Activated T-helper 2 cell treated with anti-CD3 and anti-CD28 coated beads, Interferon-gamma antibody, Interleukin-2, Interleukin-4, amounts not matched to agents 10 μg/mL and 5 μg/mL and 100 μg/mL, durations not matched to agents 14 hours and 24 hours and 36 hours (primary cell): ENCODE measurements around the gene SLC22A13. TPM values are rescaled to one million over a fixed set of nuclear protein-coding genes. Genes with fewer than 3 reads are reported as not detected.
"Not testable (repeated sequence)": the region's sequence is repeated elsewhere in the genome, so short reads cannot be mapped to it uniquely, and the experiment has no call there.

ENCODE experiments used
- DNase-seq: peaks from one replicate; pipeline ENCODE4 v3.0.0; 2021; ENCODE audit warnings: low spot score
- H3K27ac Mint-ChIP-seq: one replicate; pipeline ENCODE4 v1.8.0; 2021; ENCODE audit warnings: mixed read lengths
- H3K27me3 Mint-ChIP-seq: one replicate; pipeline ENCODE4 v1.8.0; 2021; ENCODE audit warnings: low read depth, mixed read lengths
- H3K36me3 Mint-ChIP-seq: one replicate; pipeline ENCODE4 v1.8.0; 2021; ENCODE audit warnings: low read depth, mixed read lengths
- H3K4me1 Mint-ChIP-seq: one replicate; pipeline ENCODE4 v1.8.0; 2021; ENCODE audit warnings: low read depth, mixed read lengths
- H3K4me3 Mint-ChIP-seq: one replicate; pipeline ENCODE4 v1.8.0; 2021; ENCODE audit warnings: low read depth, mild to moderate bottlenecking, moderate library complexity, mixed read lengths
- H3K9me3 Mint-ChIP-seq: one replicate; pipeline ENCODE4 v1.8.0; 2021; ENCODE audit warnings: mixed read lengths
- intact Hi-C: fragments of 100-400 bp; cut with micrococcal nuclease; formaldehyde crosslinking; loops from one replicate; pipeline ENCODE4 v1.15.1; 2023
- total RNA-seq: library from RNA; stranded (reverse); gene quantifications from 2 replicates; pipeline ENCODE4 v1.2.3, GENCODE V29; 2022

Gene SLC22A13
- total RNA-seq, 1 donor from 2014 or later, result 0.78 TPM

DNA sequence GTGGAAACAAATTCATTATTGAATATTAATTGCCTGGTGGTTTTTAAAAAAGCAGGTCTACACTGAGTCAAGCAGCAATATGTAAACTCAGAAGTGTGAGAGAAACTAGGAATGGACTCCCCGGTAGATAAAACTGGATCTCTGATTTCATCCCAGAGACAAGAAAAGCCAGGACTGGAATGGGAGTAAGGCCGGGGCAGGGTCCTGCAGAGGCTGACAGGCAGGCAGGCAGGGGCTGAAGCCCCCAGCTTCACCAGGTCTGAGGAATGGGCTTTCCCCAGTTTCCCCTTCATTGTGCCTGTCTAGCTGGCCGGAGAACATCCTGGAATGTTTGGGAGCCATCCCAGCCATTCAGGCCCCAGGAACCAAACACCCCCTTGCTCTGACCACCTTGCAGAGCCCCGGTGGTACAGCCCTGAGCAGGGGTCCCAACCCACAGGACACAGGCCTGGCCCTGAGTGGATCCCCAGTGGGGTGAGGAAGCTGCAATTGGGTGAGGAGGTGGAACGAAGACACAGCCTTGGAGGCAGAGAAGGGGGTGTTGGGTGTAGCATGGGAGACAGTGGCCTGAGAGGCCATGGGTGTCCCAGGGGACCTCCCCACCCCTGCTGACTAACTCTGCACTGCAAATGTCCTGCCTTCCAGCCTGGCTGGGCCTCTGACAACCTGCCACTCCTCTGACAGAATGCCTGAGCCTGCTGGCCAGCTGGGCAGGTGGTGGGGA, 49.3 kb downstream of the SLC22A13 start:
- Mint-ChIP-seq H3K27ac (no peak overlapping the region), H3K4me1 (no peaks in the 10 kb centered on the region), H3K9me3 (no peaks in the 10 kb centered on the region), H3K4me3 (no peak overlapping the region), H3K27me3 (no peaks in the 10 kb centered on the region), H3K36me3 (no peaks in the 10 kb centered on the region)
- no peak for DNase-seq
- intact Hi-C loops, result no loop called here

DNA sequence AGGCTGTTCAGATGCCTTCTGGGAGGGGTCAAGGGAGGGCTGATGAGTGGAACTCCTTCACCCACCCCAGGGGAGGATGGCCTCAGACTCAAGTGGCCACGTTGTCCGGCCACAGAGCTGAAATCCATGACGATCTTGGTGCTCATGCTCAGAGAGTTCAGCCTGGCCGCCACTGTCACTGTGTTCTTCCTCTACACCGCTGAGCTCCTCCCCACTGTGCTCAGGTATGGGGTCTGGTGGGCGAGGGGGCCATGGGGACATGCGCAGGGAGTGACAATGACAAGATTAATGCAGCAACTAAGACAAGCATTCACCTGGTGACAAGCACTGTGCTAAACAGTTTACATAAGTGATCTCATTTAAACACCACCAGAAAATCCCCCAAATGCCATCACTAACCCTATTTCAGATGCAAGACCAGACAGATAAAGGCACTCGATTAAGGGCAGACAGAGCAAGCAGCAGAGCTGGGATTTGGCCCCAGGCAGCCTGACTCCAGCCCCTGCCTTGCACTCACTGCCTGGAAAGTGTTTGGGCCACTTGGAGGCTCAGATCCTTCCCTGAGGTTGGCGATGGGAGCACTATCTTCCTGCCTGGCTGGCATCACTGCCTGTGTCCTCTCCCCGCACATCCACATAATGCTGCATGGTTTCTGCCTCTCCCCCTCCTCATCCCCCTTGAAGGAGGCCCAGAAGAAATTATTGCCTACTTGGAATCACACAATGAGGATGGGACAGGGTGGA, 50.0 kb downstream of the SLC22A13 start:
- H3K4me3 Mint-ChIP-seq, result no peak overlapping the region
- H3K4me1 Mint-ChIP-seq, result no peaks in the 10 kb centered on the region
- no peak overlapping the region for H3K27ac Mint-ChIP-seq
- intact Hi-C loops, result no loop called here
- H3K9me3 Mint-ChIP-seq, result no peaks in the 10 kb centered on the region
- no peaks in the 10 kb centered on the region for H3K27me3 Mint-ChIP-seq
- H3K36me3 Mint-ChIP-seq, result no peaks in the 10 kb centered on the region
- DNase-seq, result no peak

DNA sequence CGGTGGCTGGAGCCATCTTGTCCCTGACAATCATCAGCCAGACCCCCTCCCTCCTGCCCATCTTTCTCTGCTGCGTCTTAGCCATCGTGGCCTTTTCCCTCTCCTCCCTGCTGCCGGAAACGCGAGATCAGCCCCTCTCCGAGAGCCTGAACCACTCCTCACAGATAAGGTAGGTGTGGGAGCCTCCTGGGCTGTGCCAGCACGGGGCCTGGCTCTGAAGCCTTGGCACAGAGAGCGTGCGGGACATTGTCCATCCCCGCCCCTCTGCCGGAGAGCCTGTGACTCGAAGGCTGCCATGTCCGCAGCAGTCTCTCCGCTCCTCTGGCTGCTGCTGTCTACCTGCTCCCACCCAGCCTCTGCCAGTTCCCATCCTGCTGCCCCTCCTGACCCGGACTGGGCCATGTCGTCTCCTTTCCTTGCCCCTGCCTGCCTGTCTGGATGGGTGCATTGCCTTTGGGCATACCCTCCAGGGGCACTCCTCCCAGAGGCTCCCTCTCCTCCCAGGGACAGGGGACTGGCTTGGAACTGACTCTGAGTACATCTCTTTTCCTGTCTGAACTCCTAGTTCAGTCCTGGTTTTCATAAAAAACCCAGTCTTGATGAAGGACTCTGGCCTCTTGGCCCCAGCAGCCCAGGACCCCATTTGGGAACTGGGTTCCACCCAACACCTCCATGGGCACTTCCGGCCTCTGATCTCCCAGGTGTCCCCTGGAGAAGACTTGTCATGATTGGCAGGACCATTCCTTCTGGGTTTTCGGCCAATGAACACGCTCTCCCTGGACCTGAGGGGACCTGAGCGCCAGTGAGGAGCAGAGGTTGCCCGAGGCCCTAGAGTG, 51.0 kb downstream of the SLC22A13 start:
- DNase-seq, result no peak
- Mint-ChIP-seq H3K27me3 (peaks cover 2% of the 10 kb centered on the region), H3K27ac (no peak overlapping the region), H3K4me1 (no peaks in the 10 kb centered on the region), H3K4me3 (no peak overlapping the region), H3K36me3 (no peaks in the 10 kb centered on the region), H3K9me3 (no peaks in the 10 kb centered on the region)
- intact Hi-C loops, result no loop called here

DNA sequence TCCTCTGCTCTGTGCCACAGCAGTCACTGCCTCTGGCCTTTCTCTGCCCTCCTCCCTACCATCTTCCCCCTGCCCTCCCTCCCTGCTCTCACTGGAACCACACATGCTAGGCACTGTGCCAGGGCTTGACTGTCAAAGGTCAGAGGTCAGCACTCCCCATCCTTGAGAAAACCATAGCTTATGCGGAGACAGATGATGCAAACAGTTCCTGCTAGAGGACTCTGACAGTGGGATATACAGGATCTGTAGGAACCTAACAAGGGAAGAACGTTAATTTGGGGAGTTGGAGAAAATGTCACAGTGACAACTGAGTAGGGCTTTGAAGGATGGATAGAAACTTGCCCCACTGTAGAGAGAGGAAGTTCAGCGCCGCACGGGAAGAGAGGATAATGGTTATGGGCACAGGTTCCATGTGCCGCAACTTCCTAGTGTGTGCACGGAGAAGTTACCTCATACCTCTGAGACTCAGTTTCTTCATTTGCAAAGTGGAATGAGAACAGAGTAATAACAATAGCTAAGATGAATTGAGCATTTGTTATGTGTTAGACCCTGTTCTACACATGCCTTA, 51.7 kb downstream of the SLC22A13 start:
- intact Hi-C loops, result no loop called here
- H3K27ac Mint-ChIP-seq, result no peak overlapping the region
- no peak overlapping the region for H3K4me3 Mint-ChIP-seq
- H3K4me1 Mint-ChIP-seq, result no peaks in the 10 kb centered on the region
- no peaks in the 10 kb centered on the region for H3K9me3 Mint-ChIP-seq
- peaks cover 2% of the 10 kb centered on the region for H3K27me3 Mint-ChIP-seq
- DNase-seq, result no peak
- no peaks in the 10 kb centered on the region for H3K36me3 Mint-ChIP-seq

DNA sequence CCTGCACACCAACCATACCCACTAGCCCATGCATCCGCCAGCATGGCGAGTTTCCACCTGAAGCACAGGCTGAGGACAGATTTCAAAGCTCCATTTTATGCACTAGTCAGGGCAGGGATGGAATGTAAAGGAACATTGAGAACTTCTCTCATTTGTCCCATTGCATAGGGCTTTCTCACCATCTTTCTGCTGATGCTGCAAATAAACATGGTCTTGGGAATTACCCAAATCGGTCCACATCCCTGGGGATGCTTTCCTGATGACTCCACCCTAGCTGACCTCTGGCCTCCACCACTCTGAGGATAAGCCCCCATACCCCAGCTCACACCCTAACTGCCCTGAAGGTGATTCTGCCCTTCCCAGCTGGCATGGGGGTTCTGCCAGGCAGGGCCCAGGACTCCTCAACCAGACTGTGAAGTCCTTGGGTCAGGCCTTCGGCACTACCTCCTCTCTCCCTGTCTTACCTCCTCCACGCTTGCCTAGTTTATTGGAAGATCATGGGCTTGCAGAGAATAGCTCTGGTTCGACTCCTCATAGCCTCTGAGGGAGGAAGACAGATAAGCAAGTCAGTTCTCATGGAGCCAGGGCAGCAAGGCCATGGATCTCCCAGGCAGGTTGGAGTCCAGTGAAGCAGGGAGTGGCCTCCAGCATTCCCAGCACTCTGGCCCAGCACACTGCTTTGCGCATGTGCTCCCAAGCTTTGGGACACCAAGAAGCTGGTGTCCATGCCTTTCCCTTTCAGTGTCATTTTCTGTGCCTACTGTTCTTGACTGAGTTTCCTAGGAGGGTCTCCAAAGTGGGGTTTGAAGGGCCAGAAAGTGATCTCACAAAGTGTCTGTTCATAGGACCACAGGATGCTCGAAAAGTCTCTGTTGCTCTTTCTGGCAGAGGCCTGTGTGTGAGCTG, 53.4 kb downstream of the SLC22A13 start:
- Mint-ChIP-seq H3K27me3 (peaks cover 5% of the 10 kb centered on the region), H3K4me3 (no peak overlapping the region), H3K36me3 (no peaks in the 10 kb centered on the region), H3K9me3 (no peaks in the 10 kb centered on the region), H3K27ac (no peak overlapping the region), H3K4me1 (no peaks in the 10 kb centered on the region)
- intact Hi-C loops, result no loop called here
- DNase-seq, result no peak

DNA sequence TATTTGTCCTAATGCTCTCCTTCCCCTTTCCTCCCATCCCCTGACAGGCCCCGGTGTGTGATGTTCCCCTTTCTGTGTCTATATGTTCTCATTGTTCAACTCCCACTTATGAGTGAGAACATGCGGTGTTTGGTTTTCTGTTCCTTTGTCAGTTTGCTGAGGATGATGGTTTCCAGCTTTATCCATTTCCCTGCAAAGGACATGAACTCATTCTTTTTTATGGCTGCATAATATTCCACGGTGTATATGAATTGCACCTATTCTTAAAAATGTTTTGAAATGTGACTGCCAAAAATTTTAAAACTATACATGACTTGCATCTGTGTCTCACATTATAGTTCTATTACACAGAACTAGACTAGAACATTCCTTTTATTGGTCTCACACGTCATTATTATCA, 55.0 kb downstream of the SLC22A13 start:
- H3K27me3 Mint-ChIP-seq, H3K9me3 Mint-ChIP-seq, intact Hi-C loops, DNase-seq, H3K4me1 Mint-ChIP-seq, H3K27ac Mint-ChIP-seq, H3K36me3 Mint-ChIP-seq, H3K4me3 Mint-ChIP-seq: not testable (repeated sequence)

DNA sequence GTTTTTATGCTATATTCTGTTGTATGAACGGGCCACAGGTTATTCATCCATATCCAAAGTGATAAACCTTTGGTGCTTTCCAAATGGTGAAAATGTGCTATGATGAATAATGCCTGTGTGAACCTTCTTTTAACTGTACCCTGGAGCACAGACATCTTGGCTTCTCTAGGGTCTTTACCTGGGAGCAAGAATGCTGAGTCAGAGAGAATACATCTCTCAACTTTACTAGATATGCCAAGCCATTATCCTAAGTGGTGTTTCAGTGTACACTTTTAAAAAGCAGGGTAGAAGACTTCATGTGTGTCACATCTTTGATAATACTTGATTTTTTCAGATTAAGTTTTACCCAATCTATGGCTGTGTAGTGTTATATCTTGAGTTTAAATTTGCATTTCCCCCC, 57.4 kb downstream of the SLC22A13 start:
- H3K9me3 Mint-ChIP-seq, result peaks cover 19% of the 10 kb centered on the region
- no peak overlapping the region for H3K27ac Mint-ChIP-seq
- H3K36me3 Mint-ChIP-seq, result no peaks in the 10 kb centered on the region
- no peak for DNase-seq
- intact Hi-C loops, result no loop called here
- H3K27me3 Mint-ChIP-seq, result peaks cover 8% of the 10 kb centered on the region
- H3K4me3 Mint-ChIP-seq, result no peak overlapping the region
- H3K4me1 Mint-ChIP-seq, result peaks cover 4% of the 10 kb centered on the region

DNA sequence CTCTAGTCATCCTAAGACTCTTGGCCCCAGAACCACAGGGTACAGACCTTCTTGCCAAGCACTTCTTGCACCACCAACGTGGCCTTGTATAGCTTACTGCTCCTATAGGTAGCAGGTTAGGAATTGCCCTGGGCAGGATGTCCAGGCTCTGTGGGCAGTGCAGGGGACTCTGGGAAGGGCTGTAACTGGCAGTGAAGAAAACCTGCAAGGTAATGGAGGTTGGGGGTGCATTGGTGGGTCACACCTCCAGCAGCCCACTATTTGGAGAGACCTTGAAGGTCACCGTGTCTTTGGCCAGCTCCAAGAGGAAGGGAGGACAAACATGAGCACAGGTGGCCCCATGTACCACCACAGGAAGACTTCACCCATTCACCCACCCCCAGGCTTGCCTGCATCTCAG, 59.6 kb downstream of the SLC22A13 start:
- intact Hi-C loops, result no loop called here
- Mint-ChIP-seq H3K27ac (no peak overlapping the region), H3K4me3 (no peak overlapping the region), H3K9me3 (peaks cover 19% of the 10 kb centered on the region), H3K4me1 (peaks cover 7% of the 10 kb centered on the region), H3K36me3 (no peaks in the 10 kb centered on the region), H3K27me3 (peaks cover 8% of the 10 kb centered on the region)
- no peak for DNase-seq

DNA sequence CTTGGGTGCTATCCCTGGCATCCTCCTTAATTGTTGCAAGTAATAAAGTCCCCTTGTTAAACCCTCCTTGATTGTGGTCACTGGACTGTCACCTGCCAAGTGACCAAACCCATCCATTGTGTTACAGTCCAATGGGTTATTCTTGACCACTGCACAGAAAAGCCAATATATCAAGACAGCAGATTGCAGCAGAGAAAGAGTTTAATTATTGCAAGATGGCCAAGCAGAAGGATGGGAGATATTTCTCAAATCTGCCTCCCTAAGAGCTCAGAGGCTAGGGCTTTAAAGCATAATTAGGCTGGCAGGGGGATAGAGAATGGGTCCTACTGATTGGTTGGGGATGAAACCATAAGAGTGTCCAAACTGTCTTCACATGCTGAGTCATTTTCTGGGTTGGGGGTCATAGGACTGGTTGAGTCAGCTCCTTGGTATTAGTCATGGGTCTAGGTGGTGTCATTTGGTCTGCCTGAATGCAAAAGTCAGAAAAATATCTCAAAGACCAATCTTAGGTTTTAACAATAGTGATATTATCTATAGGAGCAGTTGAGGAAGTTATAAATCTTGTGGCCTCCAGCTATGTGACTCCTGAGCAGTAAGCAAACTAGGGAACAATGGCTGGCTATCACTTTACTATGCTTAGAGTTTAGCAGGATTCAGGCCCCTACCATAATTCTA, 61.9 kb downstream of the SLC22A13 start:
- Mint-ChIP-seq H3K4me3 (no peak overlapping the region), H3K9me3 (peaks cover 19% of the 10 kb centered on the region), H3K27ac (no peak overlapping the region), H3K36me3 (no peaks in the 10 kb centered on the region), H3K27me3 (peaks cover 6% of the 10 kb centered on the region), H3K4me1 (peaks cover 7% of the 10 kb centered on the region)
- intact Hi-C loops, result no loop called here
- DNase-seq, result no peak
